Measurements from ENCODE around the gene MDK. TPM values are rescaled to one million over a fixed set of nuclear protein-coding genes. Genes with fewer than 3 reads are reported as not detected.

The MDK gene
- 949 and 981 TPM in 2 replicates for total RNA-seq (ENCODE audit: low replicate concordance)
- long read RNA-seq, transcript MDK-206 (4 exons, 1,026 nt) = minor isoform, 6 of 71 reads
- long read RNA-seq, transcript MDK-203 (5 exons, 828 nt) = major isoform, 56 of 71 reads
- long read RNA-seq, partial matches to known transcripts = 5 of 71 reads
- long read RNA-seq, other reads (novel, unspliced or antisense) = 2 of 71 reads

GRCh38 chr11:46381048-46381818 lies at the start of gene MDK:
MDK (plus strand) TSS chr11:46381669; CDS start chr11:46382058, 389 bp downstream.
- Mint-ChIP-seq H3K9me3 (no peaks in the 10 kb centered on the region), H3K27me3 (peaks cover 6% of the 10 kb centered on the region), H3K36me3 (peaks cover 5% of the 10 kb centered on the region), H3K4me3 (peak within 1 kb of the TSS; percentile 91), H3K4me1 (ENCODE audit: unreplicated experiment) (peaks cover 3% of the 10 kb centered on the region), H3K27ac (peak within 1 kb of the TSS; percentile 88)
- DNase-seq (ENCODE audit: extremely low spot score, unreplicated experiment) = no peak
- TF ChIP-seq, protein P1, sequence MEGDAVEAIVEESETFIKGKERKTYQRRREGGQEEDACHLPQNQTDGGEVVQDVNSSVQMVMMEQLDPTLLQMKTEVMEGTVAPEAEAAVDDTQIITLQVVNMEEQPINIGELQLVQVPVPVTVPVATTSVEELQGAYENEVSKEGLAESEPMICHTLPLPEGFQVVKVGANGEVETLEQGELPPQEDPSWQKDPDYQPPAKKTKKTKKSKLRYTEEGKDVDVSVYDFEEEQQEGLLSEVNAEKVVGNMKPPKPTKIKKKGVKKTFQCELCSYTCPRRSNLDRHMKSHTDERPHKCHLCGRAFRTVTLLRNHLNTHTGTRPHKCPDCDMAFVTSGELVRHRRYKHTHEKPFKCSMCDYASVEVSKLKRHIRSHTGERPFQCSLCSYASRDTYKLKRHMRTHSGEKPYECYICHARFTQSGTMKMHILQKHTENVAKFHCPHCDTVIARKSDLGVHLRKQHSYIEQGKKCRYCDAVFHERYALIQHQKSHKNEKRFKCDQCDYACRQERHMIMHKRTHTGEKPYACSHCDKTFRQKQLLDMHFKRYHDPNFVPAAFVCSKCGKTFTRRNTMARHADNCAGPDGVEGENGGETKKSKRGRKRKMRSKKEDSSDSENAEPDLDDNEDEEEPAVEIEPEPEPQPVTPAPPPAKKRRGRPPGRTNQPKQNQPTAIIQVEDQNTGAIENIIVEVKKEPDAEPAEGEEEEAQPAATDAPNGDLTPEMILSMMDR (conservative IDR thresholded peaks at IDR 0.05) = no peak

GRCh38 chr11:46332093-46332567 lies 49.3 kb upstream of the MDK start:
- H3K27me3 Mint-ChIP-seq = peaks cover 61% of the 10 kb centered on the region

GRCh38 chr11:46332568-46333393 lies 48.7 kb upstream of the MDK start:
- peaks cover 4% of the 10 kb centered on the region for H3K36me3 Mint-ChIP-seq
- H3K4me3 Mint-ChIP-seq = peak overlapping the region; percentile 77
- peaks cover 30% of the 10 kb centered on the region for H3K4me1 Mint-ChIP-seq (ENCODE audit: unreplicated experiment)
- no peaks in the 10 kb centered on the region for H3K9me3 Mint-ChIP-seq
- no peak for DNase-seq (ENCODE audit: extremely low spot score, unreplicated experiment)
- TF ChIP-seq, protein P1 (conservative IDR thresholded peaks at IDR 0.05) = no peak
- H3K27ac Mint-ChIP-seq = no peak overlapping the region
- H3K27me3 Mint-ChIP-seq = peaks cover 58% of the 10 kb centered on the region

More at GRCh38 chr11:46332093-46332567, 49.3 kb upstream of the MDK start:
- peak overlapping the region; percentile 77 for H3K4me3 Mint-ChIP-seq
- H3K27ac Mint-ChIP-seq = no peak overlapping the region
- H3K4me1 Mint-ChIP-seq (ENCODE audit: unreplicated experiment) = peaks cover 34% of the 10 kb centered on the region
- DNase-seq (ENCODE audit: extremely low spot score, unreplicated experiment) = no peak
- H3K9me3 Mint-ChIP-seq = no peaks in the 10 kb centered on the region
- H3K36me3 Mint-ChIP-seq = peaks cover 4% of the 10 kb centered on the region
- TF ChIP-seq, protein P1 (conservative IDR thresholded peaks at IDR 0.05) = no peak

DNA sequence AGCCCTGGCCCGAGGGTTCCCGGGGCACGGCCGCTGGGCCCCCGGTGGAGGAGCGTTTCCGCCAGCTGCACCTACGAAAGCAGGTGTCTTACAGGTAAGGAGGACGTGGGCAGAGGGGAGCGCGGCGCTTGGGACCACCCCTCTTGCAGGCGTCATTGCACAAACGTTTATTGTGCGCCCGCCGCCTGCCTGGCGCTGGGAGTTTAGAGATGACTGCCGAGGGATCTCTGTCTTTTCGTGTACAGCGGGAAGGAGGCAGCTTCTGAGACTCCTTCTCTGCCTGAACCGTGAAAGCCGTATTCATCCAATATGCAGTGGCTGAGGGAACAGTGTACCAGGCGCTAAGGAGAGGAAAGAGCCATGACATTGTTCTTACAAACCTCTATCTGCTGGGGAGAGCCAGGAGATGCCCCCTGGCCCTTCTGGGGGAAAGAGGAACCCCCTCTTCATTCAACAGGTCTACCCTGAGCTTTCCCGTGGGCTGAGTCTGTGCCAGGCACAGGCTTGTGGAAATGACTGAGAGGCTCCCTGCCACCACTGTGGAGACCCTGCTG lies 48.0 kb upstream of the MDK start:
- Mint-ChIP-seq H3K4me3 (peak overlapping the region; percentile 76), H3K27me3 (peaks cover 57% of the 10 kb centered on the region), H3K9me3 (no peaks in the 10 kb centered on the region), H3K4me1 (ENCODE audit: unreplicated experiment) (peaks cover 31% of the 10 kb centered on the region), H3K36me3 (peaks cover 4% of the 10 kb centered on the region), H3K27ac (no peak overlapping the region)
- DNase-seq (ENCODE audit: extremely low spot score, unreplicated experiment) = no peak
- TF ChIP-seq, protein P1 (conservative IDR thresholded peaks at IDR 0.05) = no peak

GRCh38 chr11:46334211-46334610 lies 47.3 kb upstream of the MDK start:
- TF ChIP-seq, protein P1 (conservative IDR thresholded peaks at IDR 0.05) = no peak
- H3K27ac Mint-ChIP-seq = no peak overlapping the region
- peaks cover 38% of the 10 kb centered on the region for H3K4me1 Mint-ChIP-seq (ENCODE audit: unreplicated experiment)
- no peak for DNase-seq (ENCODE audit: extremely low spot score, unreplicated experiment)
- H3K9me3 Mint-ChIP-seq = no peaks in the 10 kb centered on the region
- no peak overlapping the region for H3K4me3 Mint-ChIP-seq
- H3K36me3 Mint-ChIP-seq = peaks cover 4% of the 10 kb centered on the region
- H3K27me3 Mint-ChIP-seq = peaks cover 57% of the 10 kb centered on the region

Measured in type B pancreatic cell (in vitro differentiated cells).